Fibroblast of the conjunctiva (primary cell): ENCODE results near the gene PPP1R3A.

Experiments used
- DNase-seq: peaks from one replicate; pipeline ENCODE4 v3.0.0-alpha.2; 2010; ENCODE audit warnings: low read depth

PPP1R3A gene

GRCh38 chr7:113878394-113878992, 40.3 kb downstream of the PPP1R3A start:
- no peak for DNase-seq

GRCh38 chr7:113875224-113875623, 43.6 kb downstream of the PPP1R3A start:
- DNase-seq = no peak

GRCh38 chr7:113873554-113874151, 45.2 kb downstream of the PPP1R3A start:
- DNase-seq = no peak

- DNase-seq = no peak
Measured at GRCh38 chr7:113872981-113873380, 45.8 kb downstream of the PPP1R3A start.

- DNase-seq = no peak
Measured at GRCh38 chr7:113867325-113867724, 51.5 kb downstream of the PPP1R3A start.

GRCh38 chr7:113856010-113856409, 62.8 kb downstream of the PPP1R3A start:
- no peak for DNase-seq

GRCh38 chr7:113840954-113841353, 77.9 kb downstream of the PPP1R3A start:
- DNase-seq = no peak

GRCh38 chr7:113835367-113835766, 83.4 kb downstream of the PPP1R3A start:
- no peak for DNase-seq

- DNase-seq = no peak
Measured at GRCh38 chr7:113832196-113832745, 86.5 kb downstream of the PPP1R3A start.

- no peak for DNase-seq
Measured at GRCh38 chr7:113831556-113831955, 87.3 kb downstream of the PPP1R3A start.

- no peak for DNase-seq
Measured at GRCh38 chr7:113828581-113828980, 90.2 kb downstream of the PPP1R3A start.
